KMS-11 (cell line): ENCODE data around the gene FAS.

ENCODE experiments used
- H2AFZ ChIP-seq: fragments of 200-600 bp; sonication (generic); 2 replicates; pipeline ENCODE4 v1.6.1; 2016; ENCODE audit warnings: antibody characterized with exemption, mixed run types, low read depth
- H3K27ac ChIP-seq: fragments of 200-600 bp; sonication (generic); 2 replicates; pipeline ENCODE4 v1.6.1; 2016; ENCODE audit warnings: mild to moderate bottlenecking, mixed run types
- H3K27me3 ChIP-seq: fragments of 200-600 bp; sonication (generic); 2 replicates; pipeline ENCODE4 v1.6.1; 2017; ENCODE audit warnings: mild to moderate bottlenecking, low read depth, mixed run types, moderate library complexity; ENCODE audit not compliant: insufficient read depth
- H3K36me3 ChIP-seq: fragments of 200-600 bp; sonication (generic); 2 replicates; pipeline ENCODE4 v1.6.1; 2017; ENCODE audit warnings: mild to moderate bottlenecking, mixed run types; ENCODE audit not compliant: insufficient read depth
- H3K4me1 ChIP-seq: fragments of 200-600 bp; sonication (generic); 2 replicates; pipeline ENCODE4 v1.6.1; 2016; ENCODE audit warnings: mild to moderate bottlenecking, low read depth, mixed run types; ENCODE audit not compliant: poor library complexity, severe bottlenecking
- H3K4me2 ChIP-seq: fragments of 200-600 bp; sonication (generic); 2 replicates; pipeline ENCODE4 v1.7.0; 2016; ENCODE audit warnings: mild to moderate bottlenecking, mixed run types
- H3K4me3 ChIP-seq: fragments of 200-600 bp; sonication (generic); IDR thresholded peaks from 2 replicates; pipeline ENCODE4 v1.6.1; 2017; ENCODE audit warnings: low read depth, low read length, mixed read lengths; ENCODE audit not compliant: insufficient read depth
- H3K79me2 ChIP-seq: fragments of 200-600 bp; sonication (generic); 2 replicates; pipeline ENCODE4 v1.6.1; 2016; ENCODE audit warnings: low read depth, mixed run types; ENCODE audit not compliant: insufficient read depth
- H3K9ac ChIP-seq: fragments of 200-600 bp; sonication (generic); 2 replicates; pipeline ENCODE4 v1.6.1; 2016; ENCODE audit warnings: mild to moderate bottlenecking, mixed run types
- H4K20me1 ChIP-seq: fragments of 200-600 bp; sonication (generic); 2 replicates; pipeline ENCODE4 v1.6.1; 2016; ENCODE audit warnings: mild to moderate bottlenecking, mixed run types; ENCODE audit not compliant: insufficient read depth
- TF ChIP-seq, protein P1 (sequence below): fragments of 200-600 bp; sonication (generic); conservative IDR thresholded peaks from 2 replicates; pipeline ENCODE4 v1.6.1; 2017; ENCODE audit warnings: low read depth, mild to moderate bottlenecking, antibody characterized with exemption, low read length, moderate library complexity, mixed read lengths

Gene FAS

DNA sequence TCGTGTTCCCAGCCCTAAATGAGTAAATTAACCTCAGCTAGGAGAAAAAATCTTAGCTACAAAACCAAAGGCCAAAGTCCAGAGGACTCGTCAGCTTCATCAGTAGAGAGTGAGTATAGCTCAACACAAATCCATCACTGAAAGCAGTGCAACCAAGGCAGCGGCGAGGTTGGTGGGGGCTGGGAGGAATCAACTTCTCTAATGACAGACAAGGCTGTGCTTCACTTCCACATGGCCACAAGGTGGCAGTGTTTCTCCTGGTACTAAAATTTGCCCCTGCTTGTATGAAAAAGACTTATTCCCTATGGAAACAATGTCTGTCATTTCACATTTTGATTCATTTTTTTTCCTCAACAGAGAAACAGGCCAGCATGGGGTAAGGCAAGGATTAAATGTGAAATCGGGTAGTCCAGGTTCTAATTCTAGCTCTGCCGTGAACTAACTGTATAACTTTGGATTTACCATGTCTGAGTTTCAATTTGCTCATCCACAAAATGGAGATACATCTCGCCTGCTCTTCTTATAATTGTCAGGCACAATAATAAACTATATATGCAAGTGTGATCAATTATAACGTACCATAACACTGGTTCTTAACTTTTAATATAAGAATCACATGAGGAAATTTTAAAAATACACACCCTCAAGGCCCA, 39.3 kb downstream of the FAS start:
- no peaks in the 10 kb centered on the region for H3K27me3 ChIP-seq
- no peak overlapping the region for H2AFZ ChIP-seq
- H3K9ac ChIP-seq = no peak overlapping the region
- TF ChIP-seq, protein P1, sequence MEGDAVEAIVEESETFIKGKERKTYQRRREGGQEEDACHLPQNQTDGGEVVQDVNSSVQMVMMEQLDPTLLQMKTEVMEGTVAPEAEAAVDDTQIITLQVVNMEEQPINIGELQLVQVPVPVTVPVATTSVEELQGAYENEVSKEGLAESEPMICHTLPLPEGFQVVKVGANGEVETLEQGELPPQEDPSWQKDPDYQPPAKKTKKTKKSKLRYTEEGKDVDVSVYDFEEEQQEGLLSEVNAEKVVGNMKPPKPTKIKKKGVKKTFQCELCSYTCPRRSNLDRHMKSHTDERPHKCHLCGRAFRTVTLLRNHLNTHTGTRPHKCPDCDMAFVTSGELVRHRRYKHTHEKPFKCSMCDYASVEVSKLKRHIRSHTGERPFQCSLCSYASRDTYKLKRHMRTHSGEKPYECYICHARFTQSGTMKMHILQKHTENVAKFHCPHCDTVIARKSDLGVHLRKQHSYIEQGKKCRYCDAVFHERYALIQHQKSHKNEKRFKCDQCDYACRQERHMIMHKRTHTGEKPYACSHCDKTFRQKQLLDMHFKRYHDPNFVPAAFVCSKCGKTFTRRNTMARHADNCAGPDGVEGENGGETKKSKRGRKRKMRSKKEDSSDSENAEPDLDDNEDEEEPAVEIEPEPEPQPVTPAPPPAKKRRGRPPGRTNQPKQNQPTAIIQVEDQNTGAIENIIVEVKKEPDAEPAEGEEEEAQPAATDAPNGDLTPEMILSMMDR = peak; percentile 93
- H3K4me1 ChIP-seq = peaks cover 29% of the 10 kb centered on the region
- H3K79me2 ChIP-seq = no peaks in the 10 kb centered on the region
- H3K27ac ChIP-seq = no peak overlapping the region
- H4K20me1 ChIP-seq = no peaks in the 10 kb centered on the region
- no peak overlapping the region for H3K4me3 ChIP-seq
- peak overlapping the region; percentile 16; the same call in 1 of the 2 replicates for H3K4me2 ChIP-seq
- no peaks in the 10 kb centered on the region for H3K36me3 ChIP-seq

DNA sequence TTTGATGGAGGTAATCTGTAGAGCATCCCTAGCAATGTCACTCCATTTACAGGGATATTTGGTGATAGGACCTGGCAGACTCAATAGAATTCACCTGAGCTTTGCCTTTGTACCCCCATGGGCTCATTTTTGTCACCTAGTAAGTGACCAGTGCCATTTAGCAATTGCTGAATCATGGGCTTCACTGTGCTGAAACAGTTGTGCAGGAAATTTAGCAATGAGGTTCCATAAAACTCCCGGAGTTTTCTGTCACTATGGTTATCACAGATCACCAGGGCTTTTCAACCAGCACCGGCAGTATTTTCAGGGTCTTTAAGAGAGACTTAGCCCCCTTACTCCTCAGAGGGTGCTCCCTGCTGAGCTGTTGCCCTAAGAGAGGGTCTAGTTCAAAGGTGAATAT, 40.2 kb downstream of the FAS start:
- Histone ChIP-seq H3K4me2 (no peak overlapping the region), H3K27ac (no peak overlapping the region), H2AFZ (no peak overlapping the region)

DNA sequence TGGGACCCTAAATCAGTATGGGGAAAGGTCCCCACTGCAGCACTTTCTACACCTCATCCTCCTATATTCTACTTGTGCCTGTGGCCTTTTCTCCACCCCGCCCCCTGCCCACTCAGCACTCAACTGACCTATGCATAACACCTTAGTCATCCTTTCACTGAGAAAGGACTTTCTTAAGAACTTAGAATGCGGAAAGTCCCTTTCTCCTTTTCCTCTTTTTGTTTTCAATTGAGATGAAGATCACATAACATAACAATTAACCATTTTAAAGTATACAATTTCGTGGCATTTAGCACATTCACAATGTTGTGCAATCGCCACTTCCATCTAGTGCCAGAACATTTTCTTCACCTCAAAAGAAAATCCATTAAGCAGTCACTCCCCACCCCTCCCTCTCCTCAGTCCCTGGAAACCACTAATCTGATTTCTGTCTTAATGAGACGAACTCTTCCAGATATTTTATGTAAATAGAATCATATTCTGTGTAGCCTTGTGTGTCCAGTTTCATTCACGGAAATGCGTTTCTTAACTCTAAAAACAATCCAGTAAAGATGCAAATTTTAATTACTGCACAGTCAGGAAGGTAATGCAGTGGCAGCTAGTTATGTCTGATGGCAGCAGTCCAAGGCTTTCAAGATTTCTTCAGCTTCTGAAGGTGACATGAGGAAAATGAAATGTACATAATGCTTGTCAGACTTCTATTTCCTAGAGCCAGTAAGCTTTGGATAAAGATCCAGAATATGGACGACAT, 41.7 kb downstream of the FAS start:
- TF ChIP-seq, protein P1 = no peak
- Histone ChIP-seq H3K36me3 (no peaks in the 10 kb centered on the region), H2AFZ (no peak overlapping the region), H3K4me1 (peaks cover 29% of the 10 kb centered on the region), H3K9ac (no peak overlapping the region), H3K4me2 (peak overlapping the region; percentile 21), H4K20me1 (no peaks in the 10 kb centered on the region), H3K4me3 (no peak overlapping the region), H3K27ac (no peak overlapping the region), H3K27me3 (no peaks in the 10 kb centered on the region), H3K79me2 (no peaks in the 10 kb centered on the region)

More for the DNA sequence above, 40.2 kb downstream of the FAS start:
- TF ChIP-seq, protein P1 = no peak
- Histone ChIP-seq H3K27me3 (no peaks in the 10 kb centered on the region), H4K20me1 (no peaks in the 10 kb centered on the region), H3K36me3 (no peaks in the 10 kb centered on the region), H3K79me2 (no peaks in the 10 kb centered on the region), H3K4me3 (no peak overlapping the region), H3K4me1 (peaks cover 29% of the 10 kb centered on the region), H3K9ac (no peak overlapping the region)

DNA sequence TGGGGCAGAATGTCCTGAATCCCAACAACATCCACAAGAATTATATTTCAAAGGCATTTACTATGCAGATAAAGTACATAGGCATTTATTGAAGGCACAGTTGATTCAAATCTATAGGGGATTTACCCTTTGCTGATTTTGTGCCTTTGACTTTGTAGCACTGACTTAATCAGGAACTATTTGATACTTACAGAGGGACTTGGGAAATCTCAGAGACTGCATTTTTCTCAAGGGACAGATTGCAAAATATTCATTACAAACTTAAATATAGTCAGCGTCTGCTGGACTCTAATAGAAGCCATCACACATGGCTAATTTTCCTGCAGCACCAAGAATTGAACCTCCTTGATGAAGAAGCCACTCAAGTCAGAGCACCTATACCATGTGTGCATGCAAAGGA, 44.9 kb downstream of the FAS start:
- Histone ChIP-seq H3K79me2 (no peaks in the 10 kb centered on the region), H3K27me3 (no peaks in the 10 kb centered on the region), H3K27ac (no peak overlapping the region), H3K36me3 (no peaks in the 10 kb centered on the region), H3K4me1 (peaks cover 25% of the 10 kb centered on the region), H3K4me2 (no peak overlapping the region), H3K9ac (no peak overlapping the region), H4K20me1 (no peaks in the 10 kb centered on the region), H3K4me3 (no peak overlapping the region), H2AFZ (no peak overlapping the region)
- TF ChIP-seq, protein P1 = no peak
